Activated CD4-positive, alpha-beta memory T cell treated with anti-CD3 and anti-CD28 coated beads for 36 hours (primary cell): ENCODE results near the gene FAM185A. TPM values are rescaled to one million over a fixed set of nuclear protein-coding genes. Genes with fewer than 3 reads are reported as not detected.
"Not testable (repeated sequence)": the region's sequence is repeated elsewhere in the genome, so short reads cannot be mapped to it uniquely, and the experiment has no call there.

Source experiments
- CTCF ChIA-PET: fragments of 350-600 bp; sonication (Branson Sonifier 250); formaldehyde crosslinking; loops from one replicate; lab custom pipeline; 2021; ENCODE audit warnings: antibody characterized with exemption, inconsistent platforms; lab: Charles Lee
- POLR2A ChIA-PET: fragments of 350-600 bp; sonication (Branson Sonifier 250); formaldehyde crosslinking; loops from one replicate; lab custom pipeline; 2021; ENCODE audit warnings: antibody characterized with exemption; lab: Charles Lee
- DNase-seq: peaks from one replicate; pipeline ENCODE4 v3.0.0-alpha.2; 2020
- H3K27ac Mint-ChIP-seq: one replicate; pipeline ENCODE4 v1.8.0; 2021; ENCODE audit warnings: mixed read lengths
- H3K27me3 Mint-ChIP-seq: one replicate; pipeline ENCODE4 v1.8.0; 2021; ENCODE audit warnings: mixed read lengths
- H3K36me3 Mint-ChIP-seq: one replicate; pipeline ENCODE4 v1.8.0; 2021; ENCODE audit warnings: mixed read lengths
- H3K4me1 Mint-ChIP-seq: one replicate; pipeline ENCODE4 v1.8.0; 2021; ENCODE audit warnings: low read depth, mixed read lengths
- H3K4me3 Mint-ChIP-seq: one replicate; pipeline ENCODE4 v1.8.0; 2021; ENCODE audit warnings: mild to moderate bottlenecking, mixed read lengths
- H3K9me3 Mint-ChIP-seq: one replicate; pipeline ENCODE4 v1.8.0; 2021; ENCODE audit warnings: mixed read lengths
- intact Hi-C: fragments of 100-400 bp; cut with micrococcal nuclease; formaldehyde crosslinking; loops from one replicate; pipeline ENCODE4 v1.15.1; 2023
- total RNA-seq, 2 experiments: library from RNA; stranded (reverse); gene quantifications; one replicate each; pipeline ENCODE4 v1.2.3, GENCODE V29; 2021

FAM185A gene
- total RNA-seq, 2 experiments from 2014 or later: 4.6 to 7.6 TPM

- H3K27me3 Mint-ChIP-seq, H3K36me3 Mint-ChIP-seq, DNase-seq, CTCF ChIA-PET, H3K9me3 Mint-ChIP-seq, H3K4me3 Mint-ChIP-seq, POLR2A ChIA-PET, H3K4me1 Mint-ChIP-seq, intact Hi-C loops, H3K27ac Mint-ChIP-seq: not testable (repeated sequence)
Measured at GRCh38 chr7:102790364-102791100, 41.7 kb downstream of the FAM185A start.

- DNase-seq, H3K27ac Mint-ChIP-seq, POLR2A ChIA-PET, H3K27me3 Mint-ChIP-seq, H3K4me1 Mint-ChIP-seq, intact Hi-C loops, H3K36me3 Mint-ChIP-seq, CTCF ChIA-PET, H3K9me3 Mint-ChIP-seq, H3K4me3 Mint-ChIP-seq: not testable (repeated sequence)
Measured at GRCh38 chr7:102791367-102791766, 42.6 kb downstream of the FAM185A start.

GRCh38 chr7:102791831-102792230, 43.0 kb downstream of the FAM185A start:
- H3K36me3 Mint-ChIP-seq, H3K27ac Mint-ChIP-seq, H3K27me3 Mint-ChIP-seq, intact Hi-C loops, CTCF ChIA-PET, H3K4me3 Mint-ChIP-seq, POLR2A ChIA-PET, DNase-seq, H3K9me3 Mint-ChIP-seq, H3K4me1 Mint-ChIP-seq: not testable (repeated sequence)

- CTCF ChIA-PET, POLR2A ChIA-PET, H3K27me3 Mint-ChIP-seq, H3K9me3 Mint-ChIP-seq, H3K27ac Mint-ChIP-seq, H3K4me3 Mint-ChIP-seq, H3K36me3 Mint-ChIP-seq, H3K4me1 Mint-ChIP-seq, DNase-seq, intact Hi-C loops: not testable (repeated sequence)
Measured at GRCh38 chr7:102794567-102794966, 45.8 kb downstream of the FAM185A start.

GRCh38 chr7:102795987-102796595, 47.3 kb downstream of the FAM185A start:
- not testable (repeated sequence) for H3K4me1 Mint-ChIP-seq

GRCh38 chr7:102806613-102807012, 57.8 kb downstream of the FAM185A start:
- intact Hi-C loops: no loop called here
- CTCF ChIA-PET: no interaction called here
- no peak for DNase-seq
- H3K4me1 Mint-ChIP-seq: no peaks in the 10 kb centered on the region
- no peak overlapping the region for H3K27ac Mint-ChIP-seq
- POLR2A ChIA-PET: no interaction called here
- no peaks in the 10 kb centered on the region for H3K27me3 Mint-ChIP-seq
- peaks cover 3% of the 10 kb centered on the region for H3K36me3 Mint-ChIP-seq
- peaks cover 11% of the 10 kb centered on the region for H3K9me3 Mint-ChIP-seq
- H3K4me3 Mint-ChIP-seq: no peak overlapping the region

More at GRCh38 chr7:102795987-102796595, 47.3 kb downstream of the FAM185A start:
- H3K27ac Mint-ChIP-seq, H3K27me3 Mint-ChIP-seq, CTCF ChIA-PET, intact Hi-C loops, H3K4me3 Mint-ChIP-seq, POLR2A ChIA-PET, DNase-seq: not testable (repeated sequence)
- Mint-ChIP-seq H3K36me3 (peaks cover 13% of the 10 kb centered on the region), H3K9me3 (peaks cover 13% of the 10 kb centered on the region)

GRCh38 chr7:102810916-102811315, 62.1 kb downstream of the FAM185A start:
- DNase-seq: no peak
- CTCF ChIA-PET: interaction anchor here (1.2 kb wide), 1 partner anchor 25 kb away, joined by 3 read pairs; no protein-coding TSS in a partner anchor
- H3K27me3 Mint-ChIP-seq: no peaks in the 10 kb centered on the region

GRCh38 chr7:102811942-102812678, 63.3 kb downstream of the FAM185A start:
- H3K4me1 Mint-ChIP-seq: peaks cover 14% of the 10 kb centered on the region

More at GRCh38 chr7:102810916-102811315, 62.1 kb downstream of the FAM185A start:
- Mint-ChIP-seq H3K4me3 (no peak overlapping the region), H3K4me1 (peaks cover 14% of the 10 kb centered on the region), H3K27ac (no peak overlapping the region), H3K36me3 (peaks cover 6% of the 10 kb centered on the region), H3K9me3 (no peaks in the 10 kb centered on the region)
- POLR2A ChIA-PET: no interaction called here
- intact Hi-C loops: loop anchor here (10.0 kb wide), 1 partner anchor 96 kb away; no protein-coding TSS in a partner anchor

GRCh38 chr7:102813191-102814024, 64.6 kb downstream of the FAM185A start:
- CTCF ChIA-PET: no interaction called here
- POLR2A ChIA-PET: no interaction called here
- no peaks in the 10 kb centered on the region for H3K27me3 Mint-ChIP-seq
- no peak for DNase-seq
- no peaks in the 10 kb centered on the region for H3K9me3 Mint-ChIP-seq
- H3K27ac Mint-ChIP-seq: peak overlapping the region; percentile 61
- H3K36me3 Mint-ChIP-seq: peaks cover 6% of the 10 kb centered on the region
- intact Hi-C loops: loop anchor here (1.0 to 10.0 kb wide), 3 partner anchors 22 to 99 kb away; no protein-coding TSS in a partner anchor
- H3K4me1 Mint-ChIP-seq: peaks cover 14% of the 10 kb centered on the region
- H3K4me3 Mint-ChIP-seq: no peak overlapping the region

More at GRCh38 chr7:102811942-102812678, 63.3 kb downstream of the FAM185A start:
- Mint-ChIP-seq H3K27ac (no peak overlapping the region), H3K4me3 (no peak overlapping the region), H3K9me3 (no peaks in the 10 kb centered on the region), H3K27me3 (no peaks in the 10 kb centered on the region), H3K36me3 (peaks cover 6% of the 10 kb centered on the region)
- ChIA-PET CTCF (interaction anchor here (1.2 kb wide), 1 partner anchor 24 kb away, joined by 3 read pairs; no protein-coding TSS in a partner anchor), POLR2A (no interaction called here)
- intact Hi-C loops: loop anchor here (10.0 kb wide), 1 partner anchor 97 kb away; no protein-coding TSS in a partner anchor
- DNase-seq: no peak

GRCh38 chr7:102814025-102814471, 65.2 kb downstream of the FAM185A start:
- H3K27ac Mint-ChIP-seq: peak overlapping the region; percentile 61
- no peaks in the 10 kb centered on the region for H3K9me3 Mint-ChIP-seq
- DNase-seq: no peak
- H3K4me3 Mint-ChIP-seq: no peak overlapping the region
- intact Hi-C loops: loop anchor here (1.0 to 10.0 kb wide), 3 partner anchors 21 to 99 kb away; no protein-coding TSS in a partner anchor
- H3K4me1 Mint-ChIP-seq: peaks cover 14% of the 10 kb centered on the region
- ChIA-PET POLR2A (interaction anchor here (0.6 kb wide), 1 partner anchor 21 kb away, joined by 3 read pairs; no protein-coding TSS in a partner anchor), CTCF (no interaction called here)
- peaks cover 6% of the 10 kb centered on the region for H3K36me3 Mint-ChIP-seq
- H3K27me3 Mint-ChIP-seq: no peaks in the 10 kb centered on the region
